Central memory CD8-positive, alpha-beta T cell (primary cell): Measurements from ENCODE around the gene LRRC43.

ENCODE experiments used
- ATAC-seq: fragments of 150-1000 bp; cut with Tn5 transposase; replicated peaks from 2 replicates; pipeline ENCODE4 v1.10.0; 2022; ENCODE audit warnings: mild to moderate bottlenecking, moderate FRiP score, moderate number of reproducible peaks; ENCODE audit not compliant: poor library complexity, severe bottlenecking; ENCODE audit errors: extremely low read depth
- DNase-seq, 2 donors: peaks; one replicate each; pipeline ENCODE4 v3.0.0; 2021; ENCODE audit warnings: low spot score in 2 of 2
- H3K27ac Mint-ChIP-seq: one replicate; pipeline ENCODE4 v1.8.0; 2022; ENCODE audit warnings: low read depth, mild to moderate bottlenecking, moderate library complexity, mixed read lengths
- H3K27me3 Mint-ChIP-seq: one replicate; pipeline ENCODE4 v1.8.0; 2022; ENCODE audit warnings: mixed read lengths
- H3K36me3 Mint-ChIP-seq: one replicate; pipeline ENCODE4 v1.8.0; 2022; ENCODE audit warnings: mild to moderate bottlenecking, moderate library complexity, mixed read lengths; ENCODE audit not compliant: insufficient read depth
- H3K4me1 Mint-ChIP-seq: one replicate; pipeline ENCODE4 v1.8.0; 2022; ENCODE audit warnings: mixed read lengths
- H3K4me3 Mint-ChIP-seq: one replicate; pipeline ENCODE4 v1.8.0; 2022; ENCODE audit warnings: mild to moderate bottlenecking, moderate library complexity, mixed read lengths
- H3K9me3 Mint-ChIP-seq: one replicate; pipeline ENCODE4 v1.8.0; 2022; ENCODE audit warnings: mixed read lengths

LRRC43 gene

DNA sequence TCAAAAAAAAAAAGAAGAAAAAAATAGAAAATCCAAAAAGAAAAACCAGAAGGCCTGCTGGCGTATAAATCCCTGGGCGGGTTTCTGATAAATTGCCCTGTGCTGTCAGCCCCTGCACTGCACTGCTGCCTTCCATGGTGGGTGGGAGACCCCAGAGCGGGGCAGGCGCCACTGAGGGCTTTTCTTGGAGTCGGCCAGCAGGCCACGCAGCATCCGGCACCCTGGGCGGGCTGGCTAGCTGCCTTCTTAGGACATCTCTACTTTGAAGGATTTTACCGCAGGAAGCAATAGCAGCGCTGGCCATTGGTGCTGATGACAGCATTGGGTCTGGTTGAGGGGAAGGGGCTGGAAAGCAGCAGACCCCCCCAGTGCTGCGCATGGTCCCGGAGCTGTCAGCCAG lies 38.0 kb upstream of the LRRC43 start:
- H3K27ac Mint-ChIP-seq, result no peak overlapping the region
- DNase-seq, result no peak
- no peaks in the 10 kb centered on the region for H3K9me3 Mint-ChIP-seq
- peaks cover 5% of the 10 kb centered on the region for H3K36me3 Mint-ChIP-seq
- ATAC-seq, result no peak
- H3K4me1 Mint-ChIP-seq, result peaks cover 5% of the 10 kb centered on the region
- H3K4me3 Mint-ChIP-seq, result no peak overlapping the region
- no peaks in the 10 kb centered on the region for H3K27me3 Mint-ChIP-seq

DNA sequence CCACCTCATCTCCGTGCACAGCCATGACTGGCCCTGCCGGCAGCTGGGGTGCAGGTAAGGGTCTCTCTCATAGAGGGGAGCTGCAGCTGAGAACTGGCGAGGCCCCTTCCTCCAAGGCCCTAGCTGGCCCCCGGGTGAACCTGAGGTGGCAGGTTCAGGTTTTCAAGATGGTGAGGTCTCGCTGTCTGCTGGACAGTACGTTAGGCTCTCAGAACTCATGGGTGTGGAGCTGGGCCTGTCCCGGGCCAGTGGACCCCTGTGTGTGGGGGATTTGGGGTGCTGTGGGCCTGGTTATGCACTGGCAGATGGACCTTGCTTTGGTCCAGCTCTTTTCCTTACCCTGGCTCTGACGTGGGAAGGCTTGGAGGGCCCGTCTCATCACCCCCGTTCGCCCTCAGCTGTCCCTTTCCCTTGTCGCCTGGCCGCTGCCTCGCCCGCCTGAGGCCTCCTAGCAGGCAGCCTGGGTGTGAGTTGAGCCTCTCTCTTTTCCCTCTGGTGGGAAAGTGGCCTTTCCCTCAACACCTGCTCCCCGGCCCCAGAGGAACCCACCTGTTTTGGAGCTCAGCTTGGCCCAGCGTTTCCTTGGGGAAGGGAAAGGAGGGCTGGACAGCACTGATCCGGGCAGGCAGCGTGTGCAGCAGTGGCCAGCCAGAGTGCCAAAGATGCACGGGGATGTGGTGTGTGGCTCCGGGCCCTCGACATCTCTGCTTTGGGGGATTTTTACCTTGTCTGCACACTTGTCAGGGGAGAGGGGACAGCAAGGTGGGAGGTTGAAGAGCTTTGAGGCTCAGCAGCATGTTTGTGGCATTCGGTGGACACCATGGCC lies 37.2 kb upstream of the LRRC43 start:
- Mint-ChIP-seq H3K27me3 (no peaks in the 10 kb centered on the region), H3K27ac (no peak overlapping the region), H3K4me3 (no peak overlapping the region), H3K36me3 (peaks cover 2% of the 10 kb centered on the region), H3K4me1 (peaks cover 5% of the 10 kb centered on the region), H3K9me3 (no peaks in the 10 kb centered on the region)
- ATAC-seq, result no peak
- no peak for DNase-seq

GRCh38 chr12:122147514-122148290 lies 35.2 kb upstream of the LRRC43 start:
- H3K4me3 Mint-ChIP-seq, result no peak overlapping the region
- ATAC-seq (no peak), DNase-seq (no peak)
- H3K27me3 Mint-ChIP-seq, result no peaks in the 10 kb centered on the region
- H3K4me1 Mint-ChIP-seq, result peaks cover 5% of the 10 kb centered on the region
- peaks cover 2% of the 10 kb centered on the region for H3K36me3 Mint-ChIP-seq
- no peaks in the 10 kb centered on the region for H3K9me3 Mint-ChIP-seq
- no peak overlapping the region for H3K27ac Mint-ChIP-seq

DNA sequence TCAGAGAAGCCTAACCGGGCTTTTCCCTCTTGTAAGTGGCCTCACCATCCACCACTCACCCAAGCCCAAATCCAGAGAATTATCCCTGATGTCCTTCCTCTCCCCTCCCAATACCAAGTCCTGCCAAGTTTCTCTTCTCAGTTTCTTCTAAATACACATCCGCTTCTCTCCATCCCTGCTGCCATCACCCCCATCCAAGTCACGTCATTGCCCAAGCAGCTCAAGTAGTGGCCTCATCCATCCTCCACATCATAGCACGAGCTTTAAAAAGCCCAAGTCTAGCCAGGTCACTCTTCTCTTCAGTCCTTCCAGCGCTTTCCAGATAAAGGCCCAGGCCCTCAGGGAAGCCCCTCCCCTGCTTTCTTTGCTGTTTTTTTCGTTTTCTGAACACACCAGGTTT lies 34.3 kb upstream of the LRRC43 start:
- Mint-ChIP-seq H3K27me3 (no peaks in the 10 kb centered on the region), H3K36me3 (peaks cover 2% of the 10 kb centered on the region), H3K9me3 (no peaks in the 10 kb centered on the region), H3K27ac (no peak overlapping the region), H3K4me1 (peaks cover 5% of the 10 kb centered on the region), H3K4me3 (no peak overlapping the region)
- ATAC-seq (no peak), DNase-seq (no peak)

DNA sequence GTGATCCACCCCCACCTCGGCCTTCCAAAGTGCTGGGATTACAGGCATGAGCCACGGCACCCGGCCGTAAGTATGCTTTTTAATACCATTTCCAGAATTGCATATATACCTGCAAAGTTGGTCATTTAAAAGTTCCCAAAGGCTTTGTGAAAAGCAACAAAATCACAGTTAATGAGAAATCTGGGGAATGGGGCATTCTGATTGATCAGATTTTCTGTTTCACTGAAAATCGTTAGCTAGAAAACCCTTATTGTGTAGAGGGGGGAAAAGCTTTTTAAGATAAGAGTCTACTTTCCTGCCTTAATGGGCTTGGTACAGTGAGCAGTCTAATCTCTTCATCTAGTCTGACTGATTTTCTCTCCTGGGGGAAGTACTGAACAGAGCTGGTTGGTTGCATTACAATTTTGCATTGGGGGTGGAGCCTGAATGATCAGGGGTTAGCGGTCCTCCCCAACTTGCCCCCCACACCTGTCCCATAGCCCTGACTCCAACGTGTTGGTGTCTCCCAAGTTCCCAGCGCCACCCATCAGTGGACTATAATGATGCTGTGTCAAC lies 32.7 kb upstream of the LRRC43 start:
- H3K27me3 Mint-ChIP-seq, result no peaks in the 10 kb centered on the region
- no peaks in the 10 kb centered on the region for H3K9me3 Mint-ChIP-seq
- ATAC-seq (no peak), DNase-seq (no peak)
- H3K27ac Mint-ChIP-seq, result no peak overlapping the region
- H3K36me3 Mint-ChIP-seq, result no peaks in the 10 kb centered on the region
- H3K4me1 Mint-ChIP-seq, result peaks cover 5% of the 10 kb centered on the region
- H3K4me3 Mint-ChIP-seq, result no peak overlapping the region

DNA sequence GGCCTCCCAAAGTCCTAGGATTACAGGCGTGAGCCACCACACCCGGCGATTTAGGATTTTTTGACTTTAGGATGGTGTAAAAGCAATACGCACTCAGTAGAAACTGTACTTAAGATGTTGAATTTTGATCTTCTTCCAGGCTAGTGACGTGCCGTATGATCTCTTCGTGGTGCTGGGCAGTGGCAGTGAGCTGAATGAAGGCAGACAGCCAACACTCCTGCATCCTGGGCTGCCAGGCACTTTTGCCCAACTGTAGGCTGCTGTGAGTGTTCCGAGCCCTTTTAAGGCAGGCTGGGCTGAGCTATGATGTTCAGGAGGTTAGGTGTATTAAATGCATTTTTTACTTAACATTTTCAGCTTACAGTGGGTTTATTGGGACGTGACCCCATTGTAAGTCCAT lies 30.2 kb upstream of the LRRC43 start:
- no peak for ATAC-seq
- DNase-seq, result no peak
- H3K27me3 Mint-ChIP-seq, result no peaks in the 10 kb centered on the region
- peaks cover 5% of the 10 kb centered on the region for H3K4me1 Mint-ChIP-seq
- no peaks in the 10 kb centered on the region for H3K9me3 Mint-ChIP-seq
- H3K36me3 Mint-ChIP-seq, result peaks cover 2% of the 10 kb centered on the region
- H3K27ac Mint-ChIP-seq, result no peak overlapping the region
- no peak overlapping the region for H3K4me3 Mint-ChIP-seq

GRCh38 chr12:122155705-122156104 lies 27.2 kb upstream of the LRRC43 start:
- Mint-ChIP-seq H3K27ac (no peak overlapping the region), H3K36me3 (peaks cover 2% of the 10 kb centered on the region), H3K9me3 (no peaks in the 10 kb centered on the region), H3K4me3 (no peak overlapping the region), H3K4me1 (peaks cover 3% of the 10 kb centered on the region), H3K27me3 (no peaks in the 10 kb centered on the region)
- ATAC-seq (no peak), DNase-seq (no peak)

DNA sequence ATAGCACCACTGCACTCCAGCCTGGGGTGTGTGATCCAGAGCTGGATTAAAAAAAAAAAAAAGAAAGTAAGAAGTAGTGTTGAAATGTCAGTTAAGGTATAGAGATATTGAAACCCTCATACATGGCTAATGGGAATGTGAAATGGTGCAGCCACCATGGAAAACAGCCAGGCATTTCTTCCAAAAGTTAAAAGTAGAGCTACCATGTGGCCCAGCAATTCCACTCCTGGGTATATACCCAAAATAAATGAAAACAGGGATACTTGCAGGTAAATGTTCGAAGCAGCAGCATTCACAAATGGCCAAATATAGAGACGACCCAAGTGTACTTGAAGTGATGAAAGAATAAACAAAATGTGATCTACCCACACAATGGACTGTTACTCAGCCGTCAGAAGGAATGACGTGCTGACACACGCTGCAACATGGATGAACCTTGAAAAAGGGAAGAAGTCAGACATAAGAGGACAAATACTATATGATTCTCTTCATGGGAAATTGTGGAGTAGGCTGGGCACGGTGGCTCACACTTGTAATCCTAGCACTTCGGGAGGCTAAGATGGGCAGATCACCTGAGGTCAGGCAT lies 24.1 kb upstream of the LRRC43 start:
- Mint-ChIP-seq H3K36me3 (peaks cover 2% of the 10 kb centered on the region), H3K4me3 (no peak overlapping the region), H3K27me3 (no peaks in the 10 kb centered on the region), H3K4me1 (peaks cover 25% of the 10 kb centered on the region), H3K27ac (no peak overlapping the region), H3K9me3 (no peaks in the 10 kb centered on the region)
- DNase-seq (no peak), ATAC-seq (no peak)

DNA sequence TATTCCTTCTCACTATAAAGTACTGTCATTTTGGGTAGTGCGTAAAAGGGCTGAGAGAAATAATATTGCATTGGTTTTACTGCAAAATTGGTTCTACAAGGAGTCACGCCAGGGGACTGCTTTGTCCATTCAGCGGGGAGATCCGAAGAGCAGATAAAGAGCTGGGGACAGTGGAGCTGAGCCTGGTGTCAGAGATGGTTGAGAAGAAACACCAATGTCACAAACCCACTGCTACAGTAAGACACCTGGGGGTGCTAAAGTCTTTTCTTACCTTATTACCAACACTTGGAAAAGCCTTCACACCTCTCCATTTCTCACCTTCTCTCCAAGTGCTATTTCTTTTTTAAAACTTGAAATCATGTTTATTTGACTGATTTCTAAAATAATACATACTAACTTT lies 23.0 kb upstream of the LRRC43 start:
- Mint-ChIP-seq H3K9me3 (no peaks in the 10 kb centered on the region), H3K4me1 (peaks cover 26% of the 10 kb centered on the region), H3K4me3 (no peak overlapping the region), H3K27ac (no peak overlapping the region), H3K36me3 (peaks cover 2% of the 10 kb centered on the region), H3K27me3 (no peaks in the 10 kb centered on the region)
- no peak for ATAC-seq
- DNase-seq, result no peak

DNA sequence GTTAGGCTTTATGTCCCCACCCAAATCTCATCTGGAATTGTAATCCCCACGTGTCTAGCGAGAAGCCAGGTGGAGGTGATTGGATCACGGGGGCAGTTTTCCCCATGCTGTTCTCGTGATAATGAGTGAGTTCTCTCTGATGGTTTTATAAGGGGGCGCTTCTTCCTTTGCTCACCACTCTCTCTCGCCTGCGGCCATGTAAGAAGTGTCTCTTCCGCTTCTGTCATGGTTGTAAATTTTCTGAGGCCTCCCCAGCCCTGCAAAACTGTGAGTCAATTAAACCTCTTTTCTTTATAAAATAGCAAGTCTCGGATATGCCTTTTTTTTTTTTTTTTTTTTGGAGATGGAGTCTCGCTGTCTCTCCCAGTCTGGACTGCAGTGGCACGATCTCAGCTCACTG lies 22.2 kb upstream of the LRRC43 start:
- DNase-seq (no peak), ATAC-seq (no peak)
- no peaks in the 10 kb centered on the region for H3K27me3 Mint-ChIP-seq
- H3K36me3 Mint-ChIP-seq, result peaks cover 1% of the 10 kb centered on the region
- no peak overlapping the region for H3K4me3 Mint-ChIP-seq
- no peak overlapping the region for H3K27ac Mint-ChIP-seq
- H3K9me3 Mint-ChIP-seq, result no peaks in the 10 kb centered on the region
- H3K4me1 Mint-ChIP-seq, result peaks cover 32% of the 10 kb centered on the region

DNA sequence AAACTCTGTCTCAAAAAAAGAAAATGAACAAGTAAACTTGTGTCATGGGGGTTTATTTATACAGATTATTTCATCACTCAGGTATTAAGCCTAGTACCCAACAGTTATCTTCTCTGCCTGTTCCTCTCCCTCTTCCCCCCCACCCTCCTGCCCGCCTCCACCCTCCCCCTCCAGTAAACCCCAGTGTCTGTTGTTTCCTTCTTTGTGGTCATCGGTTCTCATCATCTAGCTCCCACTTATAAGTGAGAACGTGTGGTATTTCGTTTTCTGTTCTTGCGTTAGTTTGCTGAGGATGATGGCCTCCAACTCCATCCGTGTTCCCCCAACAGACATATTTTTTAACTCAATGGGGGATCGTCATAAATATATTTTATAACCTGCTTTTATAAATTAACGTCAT lies 21.2 kb upstream of the LRRC43 start:
- Mint-ChIP-seq H3K27me3 (no peaks in the 10 kb centered on the region), H3K4me1 (peaks cover 36% of the 10 kb centered on the region), H3K27ac (peak overlapping the region; percentile 91), H3K4me3 (peak overlapping the region; percentile 54), H3K36me3 (no peaks in the 10 kb centered on the region), H3K9me3 (no peaks in the 10 kb centered on the region)
- DNase-seq (peak in 1 of 2 donors; percentile 28), ATAC-seq (peak; percentile 76)

DNA sequence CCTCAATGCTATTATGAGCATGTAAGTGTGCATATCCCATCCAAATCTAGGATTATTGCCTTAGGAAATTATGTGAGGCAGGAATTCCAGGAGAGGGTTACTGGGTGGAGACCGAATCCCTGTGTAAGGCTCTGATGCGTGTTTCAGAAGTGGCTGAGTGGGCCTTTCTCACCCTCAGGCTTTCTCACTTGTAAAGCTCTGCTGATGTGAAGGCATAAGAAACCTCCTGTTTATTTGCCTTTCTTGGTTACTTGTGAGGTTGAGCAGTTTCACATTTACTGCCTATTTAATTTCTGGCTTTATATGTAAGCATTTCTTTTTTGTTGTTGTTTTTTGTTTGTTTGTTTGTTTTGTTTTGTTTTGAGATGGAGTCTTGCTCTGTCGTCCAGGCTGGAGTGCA lies 19.9 kb upstream of the LRRC43 start:
- Mint-ChIP-seq H3K36me3 (no peaks in the 10 kb centered on the region), H3K4me1 (peaks cover 43% of the 10 kb centered on the region), H3K27me3 (no peaks in the 10 kb centered on the region), H3K9me3 (no peaks in the 10 kb centered on the region), H3K4me3 (peak overlapping the region; percentile 54), H3K27ac (peak overlapping the region; percentile 91)
- DNase-seq (no peak), ATAC-seq (no peak)
